Measurements from ENCODE around the gene THAP10. TPM values are rescaled to one million over a fixed set of nuclear protein-coding genes. Genes with fewer than 3 reads are reported as not detected.

THAP10 gene
- total RNA-seq, 1 experiment from 2014 or later = 2.5 TPM

DNA sequence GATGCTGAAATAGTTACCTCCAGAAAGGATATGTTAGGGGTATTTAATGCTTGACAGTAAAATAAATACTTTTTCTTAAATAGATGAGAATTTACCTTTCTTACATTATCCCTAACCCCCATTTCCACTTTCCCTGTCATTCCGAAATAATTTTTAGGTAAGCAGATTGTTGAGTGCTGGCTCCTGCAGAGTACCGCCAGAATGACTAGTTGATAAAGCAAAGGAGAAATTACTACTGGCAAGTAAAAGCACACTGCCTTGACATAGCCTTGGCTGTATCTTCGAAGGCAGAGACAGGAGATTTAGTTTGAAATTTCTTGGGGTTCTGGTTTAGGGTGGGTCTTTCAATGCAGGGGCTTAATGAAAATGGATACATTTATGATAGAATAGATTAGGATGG is 41.2 kb upstream of the THAP10 start:
- no peaks in the 10 kb centered on the region for H3K9me3 ChIP-seq (ENCODE audit: control insufficient read depth, low read depth, low read length)
- no peak overlapping the region for H2BK15ac ChIP-seq (ENCODE audit: low read depth, low read length)
- no peaks in the 10 kb centered on the region for H3K79me2 ChIP-seq (ENCODE audit: insufficient read depth, low read length)
- no peaks in the 10 kb centered on the region for H3K4me1 ChIP-seq (ENCODE audit: insufficient read depth, low read length)
- H2BK120ac ChIP-seq (ENCODE audit: low read depth, low read length, poor library complexity, severe bottlenecking) = no peak overlapping the region
- WGBS (ENCODE audit: extremely low coverage, insufficient read length, low lambda C conversion rate) = no CpG with 5 or more reads among the region's 3 CpGs
- H4K8ac ChIP-seq (replicated peaks; ENCODE audit: insufficient read length, low read depth, low read length) = no peak overlapping the region
- no peaks in the 10 kb centered on the region for H3K27me3 Mint-ChIP-seq (ENCODE audit: low read depth)
- no peak overlapping the region for H3K27ac ChIP-seq (ENCODE audit: insufficient read length, low read depth, low read length)
- no peak overlapping the region for H3T11ph ChIP-seq (ENCODE audit: low read length)
- H3K4me1 Mint-ChIP-seq = no peaks in the 10 kb centered on the region
- H3K9ac ChIP-seq (ENCODE audit: extremely low read depth, insufficient read length, low read length) = no peak overlapping the region
- no peak overlapping the region for H2AK5ac ChIP-seq (ENCODE audit: insufficient read length, low read length)
- H3K27ac Mint-ChIP-seq = no peak overlapping the region
- no peak overlapping the region for H3K4ac ChIP-seq (ENCODE audit: low read depth, low read length)
- H3K36me3 Mint-ChIP-seq (ENCODE audit: insufficient read depth in 1 of 3, low read depth in 3 of 3) = no peaks in the 10 kb centered on the region
- TF ChIP-seq, protein P1, sequence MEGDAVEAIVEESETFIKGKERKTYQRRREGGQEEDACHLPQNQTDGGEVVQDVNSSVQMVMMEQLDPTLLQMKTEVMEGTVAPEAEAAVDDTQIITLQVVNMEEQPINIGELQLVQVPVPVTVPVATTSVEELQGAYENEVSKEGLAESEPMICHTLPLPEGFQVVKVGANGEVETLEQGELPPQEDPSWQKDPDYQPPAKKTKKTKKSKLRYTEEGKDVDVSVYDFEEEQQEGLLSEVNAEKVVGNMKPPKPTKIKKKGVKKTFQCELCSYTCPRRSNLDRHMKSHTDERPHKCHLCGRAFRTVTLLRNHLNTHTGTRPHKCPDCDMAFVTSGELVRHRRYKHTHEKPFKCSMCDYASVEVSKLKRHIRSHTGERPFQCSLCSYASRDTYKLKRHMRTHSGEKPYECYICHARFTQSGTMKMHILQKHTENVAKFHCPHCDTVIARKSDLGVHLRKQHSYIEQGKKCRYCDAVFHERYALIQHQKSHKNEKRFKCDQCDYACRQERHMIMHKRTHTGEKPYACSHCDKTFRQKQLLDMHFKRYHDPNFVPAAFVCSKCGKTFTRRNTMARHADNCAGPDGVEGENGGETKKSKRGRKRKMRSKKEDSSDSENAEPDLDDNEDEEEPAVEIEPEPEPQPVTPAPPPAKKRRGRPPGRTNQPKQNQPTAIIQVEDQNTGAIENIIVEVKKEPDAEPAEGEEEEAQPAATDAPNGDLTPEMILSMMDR (conservative IDR thresholded peaks at IDR 0.05) = no peak
- H3K9me3 Mint-ChIP-seq = no peaks in the 10 kb centered on the region
- no peak overlapping the region for H4K5ac ChIP-seq (ENCODE audit: insufficient read length, low read depth, low read length)
- H3K23ac ChIP-seq (ENCODE audit: insufficient read length, low read depth, low read length) = no peak overlapping the region
- no peak overlapping the region for H2BK20ac ChIP-seq (ENCODE audit: low read depth, low read length, poor library complexity, severe bottlenecking)
- H3K4me2 ChIP-seq (ENCODE audit: insufficient read depth, insufficient read length, low read length) = no peak overlapping the region
- H3K56ac ChIP-seq (ENCODE audit: insufficient read length, low read depth, low read length) = no peak overlapping the region
- DNase-seq = no peak
- no peaks in the 10 kb centered on the region for H4K20me1 ChIP-seq (ENCODE audit: control insufficient read depth, insufficient read depth, insufficient read length)
- no peak overlapping the region for H4K91ac ChIP-seq (ENCODE audit: insufficient read length, low read depth, low read length)
- H3K23me2 ChIP-seq (ENCODE audit: insufficient read length, low read depth, low read length, poor library complexity, severe bottlenecking) = no peaks in the 10 kb centered on the region
- H2BK12ac ChIP-seq (ENCODE audit: insufficient read length, low read depth, low read length) = no peak overlapping the region
- H3K79me1 ChIP-seq (ENCODE audit: insufficient read depth, low read depth, low read length, poor library complexity, severe bottlenecking) = no peaks in the 10 kb centered on the region
- no peaks in the 10 kb centered on the region for H3K27me3 ChIP-seq (ENCODE audit: insufficient read depth, low read length)
- H3K4me3 Mint-ChIP-seq = no peak overlapping the region
- no peak overlapping the region for H3K14ac ChIP-seq (ENCODE audit: insufficient read depth, low read length)
- no peak overlapping the region for H3K18ac ChIP-seq (ENCODE audit: insufficient read length, low read depth, low read length)
- H2AFZ ChIP-seq (ENCODE audit: low read length) = no peak overlapping the region
- no peak overlapping the region for H2BK5ac ChIP-seq (ENCODE audit: insufficient read length, low read length)

Data from H9 (cell line).